ENCODE measurements around the gene CLEC5A. TPM values are rescaled to one million over a fixed set of nuclear protein-coding genes. Genes with fewer than 3 reads are reported as not detected.

Gene CLEC5A
- polyA plus RNA-seq (0.05 to 0.08 TPM (median 0.07 TPM) in 3 replicates), polyA minus RNA-seq (not detected in 3 replicates)
- polyA plus RNA-seq (2011; ENCODE audit: low read depth): not detected
- polyA plus RNA-seq (2011; cell fraction: cytosol; rRNA removed): 0.05 and 0.06 TPM in 2 replicates
- polyA plus RNA-seq (2011; cell fraction: nucleus; rRNA removed): 0.12 and 0.13 TPM in 2 replicates
- polyA plus RNA-seq (2012; ENCODE audit: low replicate concordance): 0.05 and 0.06 TPM in 2 replicates
- polyA minus RNA-seq (2011; cell fraction: cytosol; rRNA and poly(A)+ RNA removed): not detected
- polyA minus RNA-seq (2011; cell fraction: nucleus; rRNA and poly(A)+ RNA removed): not detected in 2 replicates

- Histone ChIP-seq H3K4me1 (ENCODE audit: control insufficient read depth, extremely low read depth, insufficient read depth, low read length) (peaks cover 17% of the 10 kb centered on the region), H3K79me2 (ENCODE audit: control insufficient read depth, insufficient read depth, low read length) (no peaks in the 10 kb centered on the region), H3K9ac (ENCODE audit: control insufficient read depth, extremely low read depth, insufficient read depth, low read length) (no peak within 1 kb of the TSS), H3K9me1 (ENCODE audit: control insufficient read depth, extremely low read depth, insufficient read depth, low read length) (no peaks in the 10 kb centered on the region), H3K4me3 (ENCODE audit: control insufficient read depth in 2 of 3, extremely low read depth in 1 of 3, insufficient read depth in 2 of 3, low read depth in 1 of 3, low read length in 3 of 3) (no peak within 1 kb of the TSS), H3K9me3 (ENCODE audit: control insufficient read depth, low read depth, low read length) (no peaks in the 10 kb centered on the region), H3K36me3 (ENCODE audit: control insufficient read depth in 2 of 2, extremely low read depth in 1 of 2, insufficient read depth in 2 of 2, low read length in 2 of 2) (no peaks in the 10 kb centered on the region), H3K4me2 (ENCODE audit: control insufficient read depth, extremely low read depth, insufficient read depth, low read depth, low read length) (peak within 1 kb of the TSS; percentile 41), H4K20me1 (ENCODE audit: control insufficient read depth, extremely low read depth, insufficient read depth, low read length) (no peaks in the 10 kb centered on the region), H3K27me3 (ENCODE audit: control insufficient read depth, extremely low read depth, insufficient read depth, low read length) (no peaks in the 10 kb centered on the region), H3K27ac (ENCODE audit: control insufficient read depth, insufficient read depth, low read length) (peak within 1 kb of the TSS; percentile 48), H2AFZ (ENCODE audit: control insufficient read depth, low read length) (no peak within 1 kb of the TSS)
- no peak for TF ChIP-seq EZH2 (IDR thresholded peaks at IDR 0.05; ENCODE audit: low read length)
- TF ChIP-seq CTCF (optimal IDR thresholded peaks at IDR 0.05 in 1 of 3, IDR thresholded peaks at IDR 0.05 in 1 of 3, conservative IDR thresholded peaks at IDR 0.05 in 1 of 3; ENCODE audit: extremely low read depth in 1 of 3, insufficient read depth in 2 of 3, low read length in 3 of 3): no peak
- DNase-seq (ENCODE audit: low read depth, low spot score) (no peak), FAIRE-seq (no peak)
- dilution Hi-C loops (cut with MboI; ENCODE audit: extremely low pct_ligation_motif_present, low sequenced_read_pairs): no loop called here
Measured at GRCh38 chr7:141946796-141947195, at the start of gene CLEC5A. Gene CLEC5A, minus strand, starts transcription at chr7:141946974. Its CDS starts 682 bp downstream, at chr7:141946292.

GRCh38 chr7:141993354-141993753 is 46.6 kb upstream of the CLEC5A start:
- TF ChIP-seq EZH2 (IDR thresholded peaks at IDR 0.05; ENCODE audit: low read length): no peak
- TF ChIP-seq CTCF (optimal IDR thresholded peaks at IDR 0.05 in 1 of 3, IDR thresholded peaks at IDR 0.05 in 1 of 3, conservative IDR thresholded peaks at IDR 0.05 in 1 of 3; ENCODE audit: extremely low read depth in 1 of 3, insufficient read depth in 2 of 3, low read length in 3 of 3): no peak
- no peak overlapping the region for H3K4me3 ChIP-seq (ENCODE audit: control insufficient read depth in 2 of 3, extremely low read depth in 1 of 3, insufficient read depth in 2 of 3, low read depth in 1 of 3, low read length in 3 of 3)
- no peak overlapping the region for H2AFZ ChIP-seq (ENCODE audit: control insufficient read depth, low read length)
- no peaks in the 10 kb centered on the region for H3K9me3 ChIP-seq (ENCODE audit: control insufficient read depth, low read depth, low read length)
- H3K27ac ChIP-seq (ENCODE audit: control insufficient read depth, insufficient read depth, low read length): no peak overlapping the region
- FAIRE-seq: no peak
- no peaks in the 10 kb centered on the region for H3K79me2 ChIP-seq (ENCODE audit: control insufficient read depth, insufficient read depth, low read length)
- peaks cover 17% of the 10 kb centered on the region for H3K4me1 ChIP-seq (ENCODE audit: control insufficient read depth, extremely low read depth, insufficient read depth, low read length)
- dilution Hi-C loops (cut with MboI; ENCODE audit: extremely low pct_ligation_motif_present, low sequenced_read_pairs): no loop called here
- H4K20me1 ChIP-seq (ENCODE audit: control insufficient read depth, extremely low read depth, insufficient read depth, low read length): no peaks in the 10 kb centered on the region
- H3K9me1 ChIP-seq (ENCODE audit: control insufficient read depth, extremely low read depth, insufficient read depth, low read length): no peaks in the 10 kb centered on the region
- H3K9ac ChIP-seq (ENCODE audit: control insufficient read depth, extremely low read depth, insufficient read depth, low read length): no peak overlapping the region
- no peaks in the 10 kb centered on the region for H3K36me3 ChIP-seq (ENCODE audit: control insufficient read depth in 2 of 2, extremely low read depth in 1 of 2, insufficient read depth in 2 of 2, low read length in 2 of 2)
- no peak for DNase-seq (ENCODE audit: low read depth, low spot score)
- no peak overlapping the region for H3K4me2 ChIP-seq (ENCODE audit: control insufficient read depth, extremely low read depth, insufficient read depth, low read depth, low read length)
- H3K27me3 ChIP-seq (ENCODE audit: control insufficient read depth, extremely low read depth, insufficient read depth, low read length): no peaks in the 10 kb centered on the region
